K562 (cell line): Measurements from ENCODE around the gene POC1B. TPM values are rescaled to one million over a fixed set of nuclear protein-coding genes. Genes with fewer than 3 reads are reported as not detected.

Source experiments
- ESRRA ChIP-seq: fragments of 450-650 bp; IDR thresholded peaks from 2 replicates; pipeline ENCODE4 v1.6.1; 2014; ENCODE audit warnings: low read depth, mild to moderate bottlenecking, moderate library complexity, borderline replicate concordance
- ETV6 ChIP-seq, 3 experiments: fragments of 150-350 bp in 1 of 3; sonication (generic) in 1 of 3; formaldehyde crosslinking in 1 of 3; IDR thresholded peaks; 2 replicates each; pipeline versions ENCODE4 v1.6.1 to v1.8.0; 2014 to 2022; ENCODE audit warnings: borderline replicate concordance in 2 of 3, low read depth in 2 of 3, antibody characterized with exemption in 1 of 3, low read length in 1 of 3, mild to moderate bottlenecking in 1 of 3, missing genetic modification reagents in 1 of 3
- HMG20B ChIP-seq: fragments of 250-450 bp; sonication (Bioruptor Pico); IDR thresholded peaks from 2 replicates; pipeline ENCODE4 v1.5.0; 2021; ENCODE audit warnings: mild to moderate bottlenecking
- MIER1 ChIP-seq: fragments of 450-650 bp; IDR thresholded peaks from 2 replicates; pipeline ENCODE4 v1.6.1; 2016; ENCODE audit warnings: antibody characterized with exemption, mild to moderate bottlenecking, low read depth
- MYC ChIP-seq, 2 experiments: fragments of 250-450 bp in 1 of 2; sonication (Bioruptor Pico) in 1 of 2; IDR thresholded peaks; 2 replicates each; pipeline versions ENCODE4 v1.5.1 to v1.6.1; 2012 to 2021; ENCODE audit warnings: low read depth in 2 of 2, borderline replicate concordance in 1 of 2, improper control_type of control experiment in 1 of 2, low read length in 1 of 2, mild to moderate bottlenecking in 1 of 2, moderate library complexity in 1 of 2
- POLR2G ChIP-seq: fragments of 200-400 bp; formaldehyde crosslinking; IDR thresholded peaks from 2 replicates; pipeline ENCODE4 v1.6.1; 2017; ENCODE audit warnings: low read depth, mild to moderate bottlenecking, antibody characterized with exemption, low read length, moderate library complexity
- SNRNP70 ChIP-seq: fragments of 200-400 bp; formaldehyde crosslinking; optimal IDR thresholded peaks from 2 replicates; pipeline ENCODE3; 2017; ENCODE audit warnings: low read depth, low read length
- XRCC3 ChIP-seq: fragments of 450-650 bp; IDR thresholded peaks from 2 replicates; pipeline ENCODE4 v1.6.1; 2017; ENCODE audit warnings: mild to moderate bottlenecking, moderate library complexity
- ZNF282 ChIP-seq: sonication (generic); formaldehyde crosslinking; IDR thresholded peaks from 2 replicates; pipeline ENCODE4 v1.8.1; 2023; ENCODE audit warnings: missing genetic modification reagents
- ZNF324 ChIP-seq: fragments of 250-450 bp; sonication (Bioruptor Pico); IDR thresholded peaks from 2 replicates; pipeline ENCODE4 v1.4.0; 2020; ENCODE audit warnings: mild to moderate bottlenecking
- polyA plus RNA-seq, 8 experiments: library from polyadenylated mRNA; depleted of rRNA in 4 of 8; stranded (reverse) in 5 of 8; unstranded in 3 of 8; fragments of >200 nt; fragmentation: Nextera tagmentation in 2 of 8; fragmentation: Illumina TruSeq in 1 of 8; extraction: Ambion mirVana in 2 of 8; extraction: Trizol in 1 of 8; gene quantifications; 2 replicates each; pipeline versions ENCODE4 v1.2.1 to v1.2.3, GENCODE V29; 2011 to 2014; ENCODE audit warnings: inconsistent platforms in 1 of 8, missing spikeins in 1 of 8
- total RNA-seq, 7 experiments: library from RNA; depleted of rRNA in 6 of 7; stranded (reverse); fragments of >200 nt in 6 of 7; fragmentation: Illumina TruSeq in 2 of 7; extraction: Trizol in 2 of 7; gene quantifications; 2 replicates each; pipeline versions ENCODE4 v1.2.1 to v1.2.3, GENCODE V29; 2011 to 2021; ENCODE audit warnings: low replicate concordance in 1 of 7
- TF ChIP-seq, protein P1 (sequence below): fragments of 450-650 bp; IDR thresholded peaks from 2 replicates; pipeline ENCODE4 v1.6.1; 2016; ENCODE audit warnings: borderline replicate concordance
- TF ChIP-seq, protein P2 (sequence below): fragments of 250-450 bp; sonication (Bioruptor Pico); IDR thresholded peaks from 2 replicates; pipeline ENCODE4 v1.6.1; 2021; ENCODE audit warnings: mild to moderate bottlenecking
- TF ChIP-seq, protein P3 (sequence below): fragments of 250-450 bp; sonication (Bioruptor Pico); IDR thresholded peaks from 2 replicates; pipeline ENCODE4 v1.5.0; 2021; ENCODE audit warnings: mild to moderate bottlenecking, moderate library complexity
- TF ChIP-seq, protein P4 (sequence below): sonication (generic); formaldehyde crosslinking; IDR thresholded peaks from 2 replicates; pipeline ENCODE4 v1.8.0; 2023; ENCODE audit warnings: missing genetic modification reagents, mild to moderate bottlenecking, borderline replicate concordance

Gene POC1B
- total and polyA plus RNA-seq, 9 of the 15 experiments (the other 6 are each of a cell fraction or from before 2014, with no cell fraction given), result 4.5 to 16.1 (median 10.4) TPM

DNA sequence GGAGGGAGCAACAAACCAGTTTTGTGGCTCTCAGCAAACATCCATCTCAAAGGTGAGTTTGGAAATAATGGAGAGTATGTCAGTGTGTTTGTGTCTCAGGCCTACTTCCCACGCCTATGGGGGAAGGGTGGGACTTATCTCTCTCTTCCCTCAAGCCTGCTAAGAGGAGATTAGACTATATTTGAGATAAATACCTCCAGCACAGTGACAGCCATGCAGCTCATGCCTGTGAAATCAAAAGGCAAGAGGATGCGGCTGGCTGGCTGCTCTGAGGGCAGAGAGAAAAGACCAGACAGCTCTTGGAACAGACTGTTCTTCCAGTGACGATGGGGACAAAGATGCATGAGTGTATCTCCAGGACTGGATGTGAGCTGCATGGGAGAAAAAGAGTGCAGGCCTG, 14.7 kb upstream of the POC1B start (continued):
- TF ChIP-seq, protein P1, sequence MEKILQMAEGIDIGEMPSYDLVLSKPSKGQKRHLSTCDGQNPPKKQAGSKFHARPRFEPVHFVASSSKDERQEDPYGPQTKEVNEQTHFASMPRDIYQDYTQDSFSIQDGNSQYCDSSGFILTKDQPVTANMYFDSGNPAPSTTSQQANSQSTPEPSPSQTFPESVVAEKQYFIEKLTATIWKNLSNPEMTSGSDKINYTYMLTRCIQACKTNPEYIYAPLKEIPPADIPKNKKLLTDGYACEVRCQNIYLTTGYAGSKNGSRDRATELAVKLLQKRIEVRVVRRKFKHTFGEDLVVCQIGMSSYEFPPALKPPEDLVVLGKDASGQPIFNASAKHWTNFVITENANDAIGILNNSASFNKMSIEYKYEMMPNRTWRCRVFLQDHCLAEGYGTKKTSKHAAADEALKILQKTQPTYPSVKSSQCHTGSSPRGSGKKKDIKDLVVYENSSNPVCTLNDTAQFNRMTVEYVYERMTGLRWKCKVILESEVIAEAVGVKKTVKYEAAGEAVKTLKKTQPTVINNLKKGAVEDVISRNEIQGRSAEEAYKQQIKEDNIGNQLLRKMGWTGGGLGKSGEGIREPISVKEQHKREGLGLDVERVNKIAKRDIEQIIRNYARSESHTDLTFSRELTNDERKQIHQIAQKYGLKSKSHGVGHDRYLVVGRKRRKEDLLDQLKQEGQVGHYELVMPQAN, result no peak
- TF ChIP-seq HMG20B (no peak), ZNF282 (CRISPR knock-in tag) (no peak), MYC (IDR thresholded peaks at IDR 0.05; ENCODE audit: low read depth, low read length) (peak; percentile 84), MYC (CRISPR knock-in tag; IDR thresholded peaks at IDR 0.05; ENCODE audit: borderline replicate concordance, low read depth) (no peak), POLR2G (no peak), SNRNP70 (no peak), MIER1 (no peak), ZNF324 (no peak), ETV6 (IDR thresholded peaks at IDR 0.05; ENCODE audit: borderline replicate concordance in 1 of 2, low read depth in 2 of 2, low read length in 1 of 2) (no peak), ETV6 (CRISPR knock-in tag; IDR thresholded peaks at IDR 0.05; ENCODE audit: borderline replicate concordance) (no peak), XRCC3 (no peak), ESRRA (peak; percentile 21; the same call in 1 of the 2 replicates)
- TF ChIP-seq, protein P2, sequence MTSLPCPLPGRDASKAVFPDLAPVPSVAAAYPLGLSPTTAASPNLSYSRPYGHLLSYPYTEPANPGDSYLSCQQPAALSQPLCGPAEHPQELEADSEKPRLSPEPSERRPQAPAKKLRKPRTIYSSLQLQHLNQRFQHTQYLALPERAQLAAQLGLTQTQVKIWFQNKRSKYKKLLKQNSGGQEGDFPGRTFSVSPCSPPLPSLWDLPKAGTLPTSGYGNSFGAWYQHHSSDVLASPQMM (CRISPR knock-in tag), result no peak
- TF ChIP-seq, protein P3, sequence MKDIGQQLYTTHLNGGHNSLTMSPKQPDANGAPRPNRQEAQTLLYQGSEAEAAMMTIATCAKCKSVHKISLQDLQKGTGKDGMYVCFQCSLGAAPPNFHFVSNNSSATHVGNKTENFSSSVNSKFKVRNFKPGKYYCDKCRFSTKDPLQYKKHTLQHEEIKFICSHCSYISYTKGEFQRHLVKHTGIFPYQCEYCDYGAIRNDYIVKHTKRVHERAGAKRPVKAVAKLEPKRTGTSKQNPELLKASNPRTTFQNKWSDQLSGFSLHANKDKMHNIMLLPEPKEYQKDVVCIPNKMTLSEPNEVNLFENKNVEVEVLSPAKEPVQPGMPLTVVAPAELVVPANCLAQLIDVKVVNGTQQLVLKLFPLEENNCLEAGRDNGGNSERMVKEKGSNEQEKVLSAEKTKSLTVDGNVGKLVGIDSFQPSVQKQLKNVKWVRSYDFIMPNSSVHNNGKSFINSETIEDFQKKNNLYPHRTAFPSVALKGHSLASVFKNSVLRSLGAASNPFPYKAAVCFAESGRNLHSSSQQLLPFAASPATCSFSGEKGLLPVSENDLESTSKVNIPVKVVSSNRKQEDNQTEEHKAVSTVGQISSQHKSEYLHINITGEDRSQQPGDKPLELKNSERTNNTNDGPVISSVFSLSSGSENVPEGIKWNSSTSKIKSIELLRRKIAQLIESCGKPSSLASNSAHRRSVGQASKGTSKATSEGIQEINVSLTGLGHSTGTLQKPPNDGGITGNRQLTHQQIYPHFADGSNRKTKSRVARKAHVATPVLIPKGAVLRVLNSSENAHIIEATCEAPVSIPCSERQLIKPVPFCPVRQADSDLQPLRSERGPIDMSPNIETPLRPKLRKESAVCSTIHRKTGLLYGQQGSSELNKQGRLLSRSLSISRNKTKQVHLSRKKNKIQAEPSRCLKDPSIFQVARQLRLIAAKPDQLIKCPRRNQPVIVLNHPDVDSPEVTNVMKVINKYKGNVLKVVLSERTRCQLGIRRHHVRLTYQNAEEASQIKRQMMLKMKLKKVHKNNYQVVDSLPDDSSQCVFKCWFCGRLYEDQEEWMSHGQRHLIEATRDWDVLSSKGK (CRISPR knock-in tag), result no peak
- TF ChIP-seq, protein P4, sequence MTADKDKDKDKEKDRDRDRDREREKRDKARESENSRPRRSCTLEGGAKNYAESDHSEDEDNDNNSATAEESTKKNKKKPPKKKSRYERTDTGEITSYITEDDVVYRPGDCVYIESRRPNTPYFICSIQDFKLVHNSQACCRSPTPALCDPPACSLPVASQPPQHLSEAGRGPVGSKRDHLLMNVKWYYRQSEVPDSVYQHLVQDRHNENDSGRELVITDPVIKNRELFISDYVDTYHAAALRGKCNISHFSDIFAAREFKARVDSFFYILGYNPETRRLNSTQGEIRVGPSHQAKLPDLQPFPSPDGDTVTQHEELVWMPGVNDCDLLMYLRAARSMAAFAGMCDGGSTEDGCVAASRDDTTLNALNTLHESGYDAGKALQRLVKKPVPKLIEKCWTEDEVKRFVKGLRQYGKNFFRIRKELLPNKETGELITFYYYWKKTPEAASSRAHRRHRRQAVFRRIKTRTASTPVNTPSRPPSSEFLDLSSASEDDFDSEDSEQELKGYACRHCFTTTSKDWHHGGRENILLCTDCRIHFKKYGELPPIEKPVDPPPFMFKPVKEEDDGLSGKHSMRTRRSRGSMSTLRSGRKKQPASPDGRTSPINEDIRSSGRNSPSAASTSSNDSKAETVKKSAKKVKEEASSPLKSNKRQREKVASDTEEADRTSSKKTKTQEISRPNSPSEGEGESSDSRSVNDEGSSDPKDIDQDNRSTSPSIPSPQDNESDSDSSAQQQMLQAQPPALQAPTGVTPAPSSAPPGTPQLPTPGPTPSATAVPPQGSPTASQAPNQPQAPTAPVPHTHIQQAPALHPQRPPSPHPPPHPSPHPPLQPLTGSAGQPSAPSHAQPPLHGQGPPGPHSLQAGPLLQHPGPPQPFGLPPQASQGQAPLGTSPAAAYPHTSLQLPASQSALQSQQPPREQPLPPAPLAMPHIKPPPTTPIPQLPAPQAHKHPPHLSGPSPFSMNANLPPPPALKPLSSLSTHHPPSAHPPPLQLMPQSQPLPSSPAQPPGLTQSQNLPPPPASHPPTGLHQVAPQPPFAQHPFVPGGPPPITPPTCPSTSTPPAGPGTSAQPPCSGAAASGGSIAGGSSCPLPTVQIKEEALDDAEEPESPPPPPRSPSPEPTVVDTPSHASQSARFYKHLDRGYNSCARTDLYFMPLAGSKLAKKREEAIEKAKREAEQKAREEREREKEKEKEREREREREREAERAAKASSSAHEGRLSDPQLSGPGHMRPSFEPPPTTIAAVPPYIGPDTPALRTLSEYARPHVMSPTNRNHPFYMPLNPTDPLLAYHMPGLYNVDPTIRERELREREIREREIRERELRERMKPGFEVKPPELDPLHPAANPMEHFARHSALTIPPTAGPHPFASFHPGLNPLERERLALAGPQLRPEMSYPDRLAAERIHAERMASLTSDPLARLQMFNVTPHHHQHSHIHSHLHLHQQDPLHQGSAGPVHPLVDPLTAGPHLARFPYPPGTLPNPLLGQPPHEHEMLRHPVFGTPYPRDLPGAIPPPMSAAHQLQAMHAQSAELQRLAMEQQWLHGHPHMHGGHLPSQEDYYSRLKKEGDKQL (CRISPR knock-in tag), result no peak
